Mesenchymal stem cell (in vitro differentiated cells and primary cell): Measurements from ENCODE around the gene MYMX.
"Not testable (repeated sequence)": the region's sequence is repeated elsewhere in the genome, so short reads cannot be mapped to it uniquely, and the experiment has no call there.

Experiments
- DNase-seq: peaks from one replicate; pipeline ENCODE4 v3.0.0-alpha.2; 2013
- H2AFZ ChIP-seq: one replicate; pipeline ENCODE4 v1.6.1; 2013; ENCODE audit warnings: low read depth, mild to moderate bottlenecking, control low read depth, inconsistent platforms, low read length, moderate library complexity
- H2AK5ac ChIP-seq: 2 replicates; pipeline ENCODE4 v1.6.1; 2013; ENCODE audit warnings: low read length, moderate library complexity, mild to moderate bottlenecking, inconsistent platforms; ENCODE audit not compliant: severe bottlenecking
- H2BK120ac ChIP-seq: one replicate; pipeline ENCODE4 v1.6.1; 2013; ENCODE audit warnings: low read depth, mild to moderate bottlenecking, inconsistent platforms, low read length, moderate library complexity
- H2BK12ac ChIP-seq, 2 experiments: one replicate each; pipeline ENCODE4 v1.6.1; 2013; ENCODE audit warnings: inconsistent platforms in 2 of 2, low read length in 2 of 2, mild to moderate bottlenecking in 2 of 2, moderate library complexity in 2 of 2, control low read depth in 1 of 2
- H2BK15ac ChIP-seq: one replicate; pipeline ENCODE4 v1.6.1; 2013; ENCODE audit warnings: mild to moderate bottlenecking, low read depth, inconsistent platforms; ENCODE audit not compliant: poor library complexity, severe bottlenecking
- H2BK5ac ChIP-seq: 2 replicates; pipeline ENCODE4 v1.6.1; 2013; ENCODE audit warnings: low read depth, mild to moderate bottlenecking, low read length, control low read depth, inconsistent platforms; ENCODE audit not compliant: poor library complexity, severe bottlenecking
- H3K14ac ChIP-seq, 2 experiments: one replicate each; pipeline ENCODE4 v1.6.1; 2013; ENCODE audit warnings: inconsistent platforms in 2 of 2, low read length in 2 of 2, control low read depth in 1 of 2, mild to moderate bottlenecking in 1 of 2, moderate library complexity in 1 of 2
- H3K18ac ChIP-seq, 2 experiments: one replicate each; pipeline ENCODE4 v1.6.1; 2013; ENCODE audit warnings: inconsistent platforms in 2 of 2, low read length in 2 of 2, control low read depth in 1 of 2, low read depth in 1 of 2, mild to moderate bottlenecking in 1 of 2
- H3K23ac ChIP-seq, 2 experiments: one replicate each; pipeline ENCODE4 v1.6.1; 2013; ENCODE audit warnings: inconsistent platforms in 2 of 2, low read length in 2 of 2, mild to moderate bottlenecking in 2 of 2, moderate library complexity in 2 of 2, control low read depth in 1 of 2
- H3K27ac ChIP-seq: 2 replicates; pipeline ENCODE4 v1.5.1; 2013; ENCODE audit warnings: mild to moderate bottlenecking, moderate library complexity, low read length, control low read depth, inconsistent platforms; ENCODE audit not compliant: poor library complexity, severe bottlenecking
- H3K27me3 ChIP-seq, 2 experiments: 2 replicates each; pipeline versions ENCODE4 v1.6.1 to v1.7.0; 2013; ENCODE audit warnings: low read length in 2 of 2, mild to moderate bottlenecking in 2 of 2, moderate library complexity in 2 of 2, control low read depth in 1 of 2, inconsistent platforms in 1 of 2; ENCODE audit not compliant: control insufficient read depth in 1 of 2, insufficient read depth in 1 of 2
- H3K36me3 ChIP-seq, 2 experiments: 2 replicates each; pipeline versions ENCODE4 v1.6.1 to v1.7.0; 2013; ENCODE audit warnings: low read length in 2 of 2, control low read depth in 1 of 2, inconsistent platforms in 1 of 2, low read depth in 1 of 2, mild to moderate bottlenecking in 1 of 2; ENCODE audit not compliant: insufficient read depth in 2 of 2, control insufficient read depth in 1 of 2
- H3K4ac ChIP-seq, 2 experiments: one replicate each; pipeline ENCODE4 v1.6.1; 2013; ENCODE audit warnings: inconsistent platforms in 2 of 2, low read length in 2 of 2, mild to moderate bottlenecking in 2 of 2, moderate library complexity in 2 of 2, control low read depth in 1 of 2, low read depth in 1 of 2
- H3K4me1 ChIP-seq: 2 replicates; pipeline ENCODE4 v1.6.1; 2013; ENCODE audit warnings: low read depth, low read length, control low read depth; ENCODE audit not compliant: control insufficient read depth, insufficient read depth
- H3K4me2 ChIP-seq: 2 replicates; pipeline ENCODE4 v1.6.1; 2013; ENCODE audit warnings: low read length, mild to moderate bottlenecking, inconsistent platforms; ENCODE audit not compliant: poor library complexity, severe bottlenecking
- H3K4me3 ChIP-seq, 2 experiments: 2 replicates each; pipeline versions ENCODE4 v1.5.1 to v1.7.0; 2013; ENCODE audit warnings: low read length in 2 of 2, mild to moderate bottlenecking in 2 of 2, control low read depth in 1 of 2, low read depth in 1 of 2; ENCODE audit not compliant: insufficient read depth in 1 of 2
- H3K79me1 ChIP-seq: replicated peaks from 2 replicates; pipeline ENCODE4 v1.6.1; 2013; ENCODE audit warnings: mild to moderate bottlenecking, control low read depth, low read length, inconsistent platforms; ENCODE audit not compliant: poor library complexity, severe bottlenecking
- H3K9ac ChIP-seq: 2 replicates; pipeline ENCODE4 v1.7.0; 2013; ENCODE audit warnings: mild to moderate bottlenecking, low read length, moderate library complexity
- H3K9me3 ChIP-seq: 2 replicates; pipeline ENCODE4 v1.7.0; 2013; ENCODE audit warnings: mild to moderate bottlenecking, low read length; ENCODE audit not compliant: control insufficient read depth
- H4K8ac ChIP-seq: one replicate; pipeline ENCODE4 v1.6.1; 2013; ENCODE audit warnings: inconsistent platforms, mild to moderate bottlenecking, low read length, moderate library complexity
- H4K91ac ChIP-seq: one replicate; pipeline ENCODE4 v1.6.1; 2013; ENCODE audit warnings: mild to moderate bottlenecking, low read length, inconsistent platforms
- WGBS: methylation state at CpG from one replicate; pipeline ENCODE4 v1.1.7; 2013; ENCODE audit warnings: mixed read lengths; 5-methylcytosine and 5-hydroxymethylcytosine counted together

MYMX gene

GRCh38 chr6:44182911-44183390, 33.8 kb upstream of the MYMX start:
- Histone ChIP-seq H3K27me3 (peaks cover 15 to 26% of the 10 kb centered on the region in 2 experiments), H2AK5ac (no peak overlapping the region), H3K18ac (no peak overlapping the region), H2AFZ (no peak overlapping the region), H3K9ac (no peak overlapping the region), H2BK120ac (no peak overlapping the region), H4K91ac (no peak overlapping the region), H2BK5ac (no peak overlapping the region), H3K4me3 (no peak overlapping the region), H3K4ac (no peak overlapping the region), H3K9me3 (no peaks in the 10 kb centered on the region), H3K36me3 (no peaks in the 10 kb centered on the region), H4K8ac (no peak overlapping the region), H3K4me2 (no peak overlapping the region), H2BK15ac (no peak overlapping the region), H3K14ac (no peak overlapping the region), H2BK12ac (no peak overlapping the region), H3K4me1 (peaks cover 4% of the 10 kb centered on the region), H3K79me1 (no peaks in the 10 kb centered on the region), H3K27ac (no peak overlapping the region), H3K23ac (no peak overlapping the region)
- WGBS = 97% methylated on average over 3 of the region's 4 CpGs
- DNase-seq = no peak

DNA sequence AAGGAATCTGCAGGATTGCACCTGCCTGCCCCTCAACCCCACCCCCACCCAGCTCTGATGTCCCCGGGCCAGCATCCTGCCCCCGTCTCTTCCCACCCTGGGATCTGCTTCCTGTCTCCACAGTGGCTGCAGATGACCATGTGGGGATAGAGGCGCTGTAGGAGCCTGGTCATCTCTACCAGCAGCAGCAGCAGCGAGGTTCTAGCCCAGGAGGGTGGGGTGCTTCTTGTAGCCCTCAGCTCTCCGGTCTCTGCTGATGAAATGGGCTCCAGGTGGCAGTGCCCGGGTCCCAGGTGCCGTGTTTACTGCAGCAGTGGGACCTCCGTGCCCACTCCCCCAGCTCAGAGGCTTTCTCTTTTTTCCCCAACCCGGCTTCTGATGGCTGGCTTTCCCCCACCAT, 32.9 kb upstream of the MYMX start:
- H2BK5ac ChIP-seq = no peak overlapping the region
- no peak overlapping the region for H3K4ac ChIP-seq

DNA sequence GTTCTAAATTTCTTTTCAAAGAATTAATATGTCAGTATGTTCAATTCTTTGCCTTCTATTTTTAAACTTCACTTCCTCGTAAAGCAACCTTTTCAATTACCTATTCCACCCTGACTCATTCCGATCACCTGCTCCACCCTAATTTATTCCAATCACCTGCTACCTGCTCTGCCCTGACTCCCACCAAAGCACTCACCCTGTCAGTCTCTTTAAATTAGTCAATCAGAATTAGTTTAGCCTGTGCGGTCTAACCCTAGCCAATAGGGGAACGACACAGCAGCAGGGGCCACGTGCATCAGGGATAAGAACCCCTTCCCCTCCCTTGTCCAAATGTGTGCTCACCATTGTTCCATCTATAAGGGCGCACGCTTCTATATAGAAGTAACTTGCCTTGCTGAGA, 31.4 kb upstream of the MYMX start:
- H3K23ac ChIP-seq, H2BK12ac ChIP-seq, H4K91ac ChIP-seq, H3K4ac ChIP-seq, H2BK15ac ChIP-seq, H3K27ac ChIP-seq, H2AFZ ChIP-seq, H4K8ac ChIP-seq, H3K9me3 ChIP-seq, H3K4me1 ChIP-seq, H3K9ac ChIP-seq, H3K79me1 ChIP-seq, H3K18ac ChIP-seq, H3K4me2 ChIP-seq, H3K4me3 ChIP-seq, H2AK5ac ChIP-seq, H3K14ac ChIP-seq, DNase-seq, H2BK120ac ChIP-seq, H3K36me3 ChIP-seq, H2BK5ac ChIP-seq: not testable (repeated sequence)
- peaks cover 15 to 26% of the 10 kb centered on the region in 2 experiments for H3K27me3 ChIP-seq
- WGBS = 90% methylated on average over 5 of the region's 7 CpGs

More for the DNA sequence above, 32.9 kb upstream of the MYMX start:
- no peak overlapping the region for H3K18ac ChIP-seq
- H4K8ac ChIP-seq = no peak overlapping the region
- no peak overlapping the region for H3K27ac ChIP-seq
- H2BK12ac ChIP-seq = no peak overlapping the region
- H3K27me3 ChIP-seq = peaks cover 15 to 26% of the 10 kb centered on the region in 2 experiments
- 53% methylated on average over 6 of the region's 9 CpGs for WGBS
- H2BK15ac ChIP-seq = no peak overlapping the region
- H2AK5ac ChIP-seq = no peak overlapping the region
- no peaks in the 10 kb centered on the region for H3K79me1 ChIP-seq
- peaks cover 4% of the 10 kb centered on the region for H3K4me1 ChIP-seq
- no peaks in the 10 kb centered on the region for H3K9me3 ChIP-seq
- no peak overlapping the region for H4K91ac ChIP-seq
- H3K14ac ChIP-seq = no peak overlapping the region
- no peak overlapping the region for H2AFZ ChIP-seq
- no peak overlapping the region for H2BK120ac ChIP-seq
- no peak for DNase-seq
- H3K9ac ChIP-seq = no peak overlapping the region
- no peak overlapping the region for H3K23ac ChIP-seq
- no peak overlapping the region for H3K4me3 ChIP-seq
- H3K4me2 ChIP-seq = no peak overlapping the region
- H3K36me3 ChIP-seq = no peaks in the 10 kb centered on the region

GRCh38 chr6:44185953-44186634, 30.6 kb upstream of the MYMX start:
- H2AFZ ChIP-seq = no peak overlapping the region
- no peak overlapping the region for H2BK15ac ChIP-seq
- H3K9me3 ChIP-seq = no peaks in the 10 kb centered on the region
- H2AK5ac ChIP-seq = no peak overlapping the region
- no peak overlapping the region for H3K4me2 ChIP-seq
- no peak overlapping the region for H2BK5ac ChIP-seq
- H3K79me1 ChIP-seq = no peaks in the 10 kb centered on the region
- H3K36me3 ChIP-seq = no peaks in the 10 kb centered on the region
- no peak overlapping the region for H2BK120ac ChIP-seq
- peak overlapping the region; percentile 52 for H4K8ac ChIP-seq
- H3K27ac ChIP-seq = no peak overlapping the region
- no peak overlapping the region for H3K4ac ChIP-seq
- H4K91ac ChIP-seq = no peak overlapping the region
- no peak overlapping the region for H3K4me3 ChIP-seq
- H3K4me1 ChIP-seq = peaks cover 2% of the 10 kb centered on the region
- WGBS = 26% methylated on average over 9 of the region's 9 CpGs
- no peak for DNase-seq
- no peak overlapping the region for H3K18ac ChIP-seq
- peak overlapping the region in 1 of 2 experiments; percentile 51 for H3K14ac ChIP-seq
- H2BK12ac ChIP-seq = no peak overlapping the region
- H3K23ac ChIP-seq = no peak overlapping the region
- peaks cover 15 to 26% of the 10 kb centered on the region in 2 experiments for H3K27me3 ChIP-seq
- no peak overlapping the region for H3K9ac ChIP-seq
